Measurements from ENCODE around the gene MYL5. TPM values are rescaled to one million over a fixed set of nuclear protein-coding genes. Genes with fewer than 3 reads are reported as not detected.

MYL5 gene
- total RNA-seq, 1 experiment from 2014 or later = 18.0 TPM

DNA sequence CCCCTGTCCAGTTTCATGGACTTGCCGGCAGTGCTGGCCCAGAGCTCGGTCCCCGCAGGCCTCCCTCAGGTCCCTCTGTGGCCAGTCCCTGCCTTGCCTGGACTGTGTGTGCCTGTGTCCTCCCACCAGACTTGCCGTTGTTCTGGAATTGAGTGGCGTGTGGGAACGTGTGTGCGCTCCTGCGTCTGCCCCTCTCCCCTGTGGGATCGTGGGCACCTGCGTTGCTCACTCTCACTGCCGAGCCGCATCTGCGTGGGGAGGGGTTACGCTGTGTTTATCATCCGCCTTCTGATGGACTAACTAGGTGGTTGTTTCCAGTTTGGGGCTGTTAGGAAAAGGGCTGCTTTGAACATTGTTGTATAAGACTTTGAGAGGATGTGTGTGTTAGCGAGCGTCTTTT, 52.5 kb downstream of the MYL5 start:
- H3K79me2 ChIP-seq (ENCODE audit: insufficient read depth, low read length) = peaks cover 18% of the 10 kb centered on the region; the same call in 1 of the 2 replicates
- no peak overlapping the region for H3K9ac ChIP-seq (ENCODE audit: extremely low read depth, insufficient read length, low read length)
- no peaks in the 10 kb centered on the region for H3K4me1 Mint-ChIP-seq

More for the DNA sequence above, 52.5 kb downstream of the MYL5 start:
- Histone ChIP-seq H4K8ac (replicated peaks; ENCODE audit: insufficient read length, low read depth, low read length) (no peak overlapping the region), H3T11ph (ENCODE audit: low read length) (no peak overlapping the region), H3K4me1 (ENCODE audit: insufficient read depth, low read length) (no peaks in the 10 kb centered on the region), H2BK12ac (ENCODE audit: insufficient read length, low read depth, low read length) (no peak overlapping the region), H3K27me3 (ENCODE audit: insufficient read depth, low read length) (no peaks in the 10 kb centered on the region), H2AFZ (ENCODE audit: low read length) (no peak overlapping the region), H3K27ac (ENCODE audit: insufficient read length, low read depth, low read length) (no peak overlapping the region), H3K79me1 (ENCODE audit: insufficient read depth, low read depth, low read length, poor library complexity, severe bottlenecking) (peaks cover 3% of the 10 kb centered on the region), H4K5ac (ENCODE audit: insufficient read length, low read depth, low read length) (no peak overlapping the region), H2BK20ac (ENCODE audit: low read depth, low read length, poor library complexity, severe bottlenecking) (no peak overlapping the region), H2BK15ac (ENCODE audit: low read depth, low read length) (no peak overlapping the region), H4K91ac (ENCODE audit: insufficient read length, low read depth, low read length) (no peak overlapping the region), H3K23me2 (ENCODE audit: insufficient read length, low read depth, low read length, poor library complexity, severe bottlenecking) (no peaks in the 10 kb centered on the region), H3K18ac (ENCODE audit: insufficient read length, low read depth, low read length) (no peak overlapping the region), H3K56ac (ENCODE audit: insufficient read length, low read depth, low read length) (no peak overlapping the region), H3K9me3 (ENCODE audit: control insufficient read depth, low read depth, low read length) (no peaks in the 10 kb centered on the region), H2AK5ac (ENCODE audit: insufficient read length, low read length) (no peak overlapping the region), H3K4ac (ENCODE audit: low read depth, low read length) (no peak overlapping the region), H2BK120ac (ENCODE audit: low read depth, low read length, poor library complexity, severe bottlenecking) (no peak overlapping the region), H4K20me1 (ENCODE audit: control insufficient read depth, insufficient read depth, insufficient read length) (no peaks in the 10 kb centered on the region), H3K4me2 (ENCODE audit: insufficient read depth, insufficient read length, low read length) (no peak overlapping the region), H3K14ac (ENCODE audit: insufficient read depth, low read length) (no peak overlapping the region; the same call in 1 of the 2 replicates), H2BK5ac (ENCODE audit: insufficient read length, low read length) (peak overlapping the region; percentile 55), H3K23ac (ENCODE audit: insufficient read length, low read depth, low read length) (no peak overlapping the region)
- Mint-ChIP-seq H3K27ac (peak overlapping the region in 1 of 3 experiments; percentile 5; a peak in 2 of 7 replicates), H3K36me3 (ENCODE audit: insufficient read depth in 1 of 3, low read depth in 3 of 3) (peaks cover 19 to 47% (median 30%) of the 10 kb centered on the region in 3 experiments), H3K4me3 (no peak overlapping the region), H3K9me3 (no peaks in the 10 kb centered on the region; a peak in 1 of 5 replicates), H3K27me3 (ENCODE audit: low read depth) (no peaks in the 10 kb centered on the region; the same call in 1 of the 2 replicates)
- no CpG with 5 or more reads among the region's 17 CpGs for WGBS (ENCODE audit: extremely low coverage, insufficient read length, low lambda C conversion rate)
- TF ChIP-seq, protein P1, sequence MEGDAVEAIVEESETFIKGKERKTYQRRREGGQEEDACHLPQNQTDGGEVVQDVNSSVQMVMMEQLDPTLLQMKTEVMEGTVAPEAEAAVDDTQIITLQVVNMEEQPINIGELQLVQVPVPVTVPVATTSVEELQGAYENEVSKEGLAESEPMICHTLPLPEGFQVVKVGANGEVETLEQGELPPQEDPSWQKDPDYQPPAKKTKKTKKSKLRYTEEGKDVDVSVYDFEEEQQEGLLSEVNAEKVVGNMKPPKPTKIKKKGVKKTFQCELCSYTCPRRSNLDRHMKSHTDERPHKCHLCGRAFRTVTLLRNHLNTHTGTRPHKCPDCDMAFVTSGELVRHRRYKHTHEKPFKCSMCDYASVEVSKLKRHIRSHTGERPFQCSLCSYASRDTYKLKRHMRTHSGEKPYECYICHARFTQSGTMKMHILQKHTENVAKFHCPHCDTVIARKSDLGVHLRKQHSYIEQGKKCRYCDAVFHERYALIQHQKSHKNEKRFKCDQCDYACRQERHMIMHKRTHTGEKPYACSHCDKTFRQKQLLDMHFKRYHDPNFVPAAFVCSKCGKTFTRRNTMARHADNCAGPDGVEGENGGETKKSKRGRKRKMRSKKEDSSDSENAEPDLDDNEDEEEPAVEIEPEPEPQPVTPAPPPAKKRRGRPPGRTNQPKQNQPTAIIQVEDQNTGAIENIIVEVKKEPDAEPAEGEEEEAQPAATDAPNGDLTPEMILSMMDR (conservative IDR thresholded peaks at IDR 0.05) = no peak
- no peak for DNase-seq

All from H9 (cell line).